Measurements from ENCODE around the gene ZNF761.
"Not testable (repeated sequence)": the region's sequence is repeated elsewhere in the genome, so short reads cannot be mapped to it uniquely, and the experiment has no call there.

The ZNF761 gene

GRCh38 chr19:53460131-53460721, 28.4 kb downstream of the ZNF761 start:
- not testable (repeated sequence) for H3K27ac ChIP-seq (ENCODE audit: low read length); H3K4me3 ChIP-seq (ENCODE audit: low read length in 2 of 2); H3K9me3 ChIP-seq (ENCODE audit: control insufficient read depth in 2 of 2, low read length in 2 of 2); H3K9ac ChIP-seq (ENCODE audit: low read length in 2 of 2); H3K4me1 ChIP-seq (ENCODE audit: control insufficient read depth, insufficient read depth, low read length); H3K27me3 ChIP-seq (ENCODE audit: control insufficient read depth in 1 of 2, insufficient read depth in 2 of 2, low read length in 2 of 2); H3K36me3 ChIP-seq (ENCODE audit: control insufficient read depth in 2 of 2, insufficient read depth in 2 of 2, low read length in 2 of 2)

- no peak overlapping the region for H3K27ac ChIP-seq (ENCODE audit: low read length)
- no peak overlapping the region for H3K9ac ChIP-seq (ENCODE audit: low read length in 2 of 2)
- peaks cover 4% of the 10 kb centered on the region for H3K4me1 ChIP-seq (ENCODE audit: control insufficient read depth, insufficient read depth, low read length)
- peaks cover 0 to 4% of the 10 kb centered on the region in 2 donors for H3K9me3 ChIP-seq (ENCODE audit: control insufficient read depth in 2 of 2, low read length in 2 of 2)
- no peaks in the 10 kb centered on the region for H3K36me3 ChIP-seq (ENCODE audit: control insufficient read depth in 2 of 2, insufficient read depth in 2 of 2, low read length in 2 of 2)
- H3K27me3 ChIP-seq (ENCODE audit: control insufficient read depth in 1 of 2, insufficient read depth in 2 of 2, low read length in 2 of 2): no peaks in the 10 kb centered on the region
- H3K4me3 ChIP-seq (ENCODE audit: low read length in 2 of 2): no peak overlapping the region
These were observed 30.1 kb downstream of the ZNF761 start for GRCh38 chr19:53461866-53462265.

- Histone ChIP-seq H3K4me3 (ENCODE audit: low read length in 2 of 2) (no peak overlapping the region), H3K36me3 (ENCODE audit: control insufficient read depth in 2 of 2, insufficient read depth in 2 of 2, low read length in 2 of 2) (no peaks in the 10 kb centered on the region), H3K27ac (ENCODE audit: low read length) (no peak overlapping the region), H3K4me1 (ENCODE audit: control insufficient read depth, insufficient read depth, low read length) (peaks cover 7% of the 10 kb centered on the region), H3K9me3 (ENCODE audit: control insufficient read depth in 2 of 2, low read length in 2 of 2) (no peaks in the 10 kb centered on the region), H3K27me3 (ENCODE audit: control insufficient read depth in 1 of 2, insufficient read depth in 2 of 2, low read length in 2 of 2) (no peaks in the 10 kb centered on the region), H3K9ac (ENCODE audit: low read length in 2 of 2) (no peak overlapping the region)
These were observed 31.1 kb downstream of the ZNF761 start for GRCh38 chr19:53462861-53463260.

- Histone ChIP-seq H3K27ac (ENCODE audit: low read length) (no peak overlapping the region), H3K36me3 (ENCODE audit: control insufficient read depth in 2 of 2, insufficient read depth in 2 of 2, low read length in 2 of 2) (no peaks in the 10 kb centered on the region), H3K27me3 (ENCODE audit: control insufficient read depth in 1 of 2, insufficient read depth in 2 of 2, low read length in 2 of 2) (no peaks in the 10 kb centered on the region), H3K9ac (ENCODE audit: low read length in 2 of 2) (no peak overlapping the region), H3K4me1 (ENCODE audit: control insufficient read depth, insufficient read depth, low read length) (peaks cover 7% of the 10 kb centered on the region), H3K9me3 (ENCODE audit: control insufficient read depth in 2 of 2, low read length in 2 of 2) (no peaks in the 10 kb centered on the region), H3K4me3 (ENCODE audit: low read length in 2 of 2) (no peak overlapping the region)
These were observed 31.5 kb downstream of the ZNF761 start for GRCh38 chr19:53463263-53463662.

- H3K9me3 ChIP-seq (ENCODE audit: control insufficient read depth in 2 of 2, low read length in 2 of 2): no peaks in the 10 kb centered on the region
- H3K9ac ChIP-seq (ENCODE audit: low read length in 2 of 2): no peak overlapping the region
- H3K36me3 ChIP-seq (ENCODE audit: control insufficient read depth in 2 of 2, insufficient read depth in 2 of 2, low read length in 2 of 2): no peaks in the 10 kb centered on the region
- no peak overlapping the region for H3K27ac ChIP-seq (ENCODE audit: low read length)
- peak overlapping the region; percentile 85 to 91 for H3K4me3 ChIP-seq (ENCODE audit: low read length in 2 of 2)
- H3K4me1 ChIP-seq (ENCODE audit: control insufficient read depth, insufficient read depth, low read length): peaks cover 10% of the 10 kb centered on the region
- H3K27me3 ChIP-seq (ENCODE audit: control insufficient read depth in 1 of 2, insufficient read depth in 2 of 2, low read length in 2 of 2): no peaks in the 10 kb centered on the region
These were observed 35.1 kb downstream of the ZNF761 start for GRCh38 chr19:53466726-53467484.

GRCh38 chr19:53467485-53468262, 35.9 kb downstream of the ZNF761 start, which contains the start of gene ZNF813:
Gene ZNF813, plus strand, starts transcription at chr19:53467733. Its CDS starts 16,090 bp downstream, at chr19:53483823.
- Histone ChIP-seq H3K4me1 (ENCODE audit: control insufficient read depth, insufficient read depth, low read length) (peaks cover 10% of the 10 kb centered on the region), H3K9ac (ENCODE audit: low read length in 2 of 2) (peak within 1 kb of the TSS; percentile 77 to 80), H3K9me3 (ENCODE audit: control insufficient read depth in 2 of 2, low read length in 2 of 2) (no peaks in the 10 kb centered on the region), H3K27me3 (ENCODE audit: control insufficient read depth in 1 of 2, insufficient read depth in 2 of 2, low read length in 2 of 2) (no peaks in the 10 kb centered on the region), H3K4me3 (ENCODE audit: low read length in 2 of 2) (peak within 1 kb of the TSS; percentile 85 to 91), H3K36me3 (ENCODE audit: control insufficient read depth in 2 of 2, insufficient read depth in 2 of 2, low read length in 2 of 2) (no peaks in the 10 kb centered on the region), H3K27ac (ENCODE audit: low read length) (no peak within 1 kb of the TSS)

GRCh38 chr19:53468628-53469027, 36.8 kb downstream of the ZNF761 start:
- peak overlapping the region; percentile 48 to 91 for H3K4me3 ChIP-seq (ENCODE audit: low read length in 2 of 2)
- H3K27me3 ChIP-seq (ENCODE audit: control insufficient read depth in 1 of 2, insufficient read depth in 2 of 2, low read length in 2 of 2); H3K9ac ChIP-seq (ENCODE audit: low read length in 2 of 2); H3K4me1 ChIP-seq (ENCODE audit: control insufficient read depth, insufficient read depth, low read length); H3K27ac ChIP-seq (ENCODE audit: low read length); H3K36me3 ChIP-seq (ENCODE audit: control insufficient read depth in 2 of 2, insufficient read depth in 2 of 2, low read length in 2 of 2); H3K9me3 ChIP-seq (ENCODE audit: control insufficient read depth in 2 of 2, low read length in 2 of 2): not testable (repeated sequence)

GRCh38 chr19:53471916-53472315, 40.1 kb downstream of the ZNF761 start:
- Histone ChIP-seq H3K36me3 (ENCODE audit: control insufficient read depth in 2 of 2, insufficient read depth in 2 of 2, low read length in 2 of 2) (peaks cover 0 to 4% of the 10 kb centered on the region in 2 donors), H3K27ac (ENCODE audit: low read length) (no peak overlapping the region), H3K4me3 (ENCODE audit: low read length in 2 of 2) (no peak overlapping the region), H3K27me3 (ENCODE audit: control insufficient read depth in 1 of 2, insufficient read depth in 2 of 2, low read length in 2 of 2) (no peaks in the 10 kb centered on the region), H3K9ac (ENCODE audit: low read length in 2 of 2) (no peak overlapping the region), H3K4me1 (ENCODE audit: control insufficient read depth, insufficient read depth, low read length) (peaks cover 6% of the 10 kb centered on the region), H3K9me3 (ENCODE audit: control insufficient read depth in 2 of 2, low read length in 2 of 2) (no peaks in the 10 kb centered on the region)

GRCh38 chr19:53474832-53475231, 43.0 kb downstream of the ZNF761 start:
- not testable (repeated sequence) for H3K4me3 ChIP-seq (ENCODE audit: low read length in 2 of 2); H3K27ac ChIP-seq (ENCODE audit: low read length); H3K9me3 ChIP-seq (ENCODE audit: control insufficient read depth in 2 of 2, low read length in 2 of 2); H3K9ac ChIP-seq (ENCODE audit: low read length in 2 of 2); H3K27me3 ChIP-seq (ENCODE audit: control insufficient read depth in 1 of 2, insufficient read depth in 2 of 2, low read length in 2 of 2); H3K4me1 ChIP-seq (ENCODE audit: control insufficient read depth, insufficient read depth, low read length)
- H3K36me3 ChIP-seq (ENCODE audit: control insufficient read depth in 2 of 2, insufficient read depth in 2 of 2, low read length in 2 of 2): peaks cover 0 to 16% of the 10 kb centered on the region in 2 donors

GRCh38 chr19:53475470-53475869, 43.7 kb downstream of the ZNF761 start:
- H3K4me3 ChIP-seq (ENCODE audit: low read length in 2 of 2); H3K27me3 ChIP-seq (ENCODE audit: control insufficient read depth in 1 of 2, insufficient read depth in 2 of 2, low read length in 2 of 2); H3K27ac ChIP-seq (ENCODE audit: low read length); H3K4me1 ChIP-seq (ENCODE audit: control insufficient read depth, insufficient read depth, low read length); H3K9ac ChIP-seq (ENCODE audit: low read length in 2 of 2); H3K9me3 ChIP-seq (ENCODE audit: control insufficient read depth in 2 of 2, low read length in 2 of 2): not testable (repeated sequence)
- H3K36me3 ChIP-seq (ENCODE audit: control insufficient read depth in 2 of 2, insufficient read depth in 2 of 2, low read length in 2 of 2): peaks cover 0 to 16% of the 10 kb centered on the region in 2 donors

Data from stomach smooth muscle (tissue), 2 donors.